GM18519 (cell line): Measurements from ENCODE around the gene RTP5.
"Not testable (repeated sequence)": the region's sequence is repeated elsewhere in the genome, so short reads cannot be mapped to it uniquely, and the experiment has no call there.

Experiments used
- ATAC-seq: cut with Tn5 transposase; IDR thresholded peaks from one replicate; pipeline ENCODE4 v1.9.1; 2021; ENCODE audit warnings: mild to moderate bottlenecking, moderate library complexity; ENCODE audit not compliant: unreplicated experiment, low FRiP score

The RTP5 gene

DNA sequence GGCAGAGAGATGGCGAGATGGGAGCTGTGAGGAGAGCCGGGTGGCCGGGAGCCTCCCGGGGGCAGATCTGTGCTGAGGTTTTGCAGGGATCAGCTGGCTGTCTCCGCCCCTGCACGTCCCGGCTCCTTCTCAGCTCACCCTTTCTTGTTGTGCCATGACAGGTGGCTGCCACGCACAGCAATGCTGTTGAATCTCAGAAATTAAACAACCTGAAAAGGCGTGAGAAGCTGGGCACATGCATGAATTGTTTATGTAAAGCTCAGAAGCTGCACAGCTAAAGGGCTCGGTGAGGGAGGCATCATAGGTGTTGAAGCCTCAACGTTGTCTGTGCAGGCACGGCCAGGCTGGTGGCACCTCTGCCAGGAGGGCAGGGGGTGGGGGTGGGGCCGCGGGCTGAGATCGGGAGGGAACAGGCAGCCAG, 858 bp upstream of the RTP5 start:
- no peak for ATAC-seq

DNA sequence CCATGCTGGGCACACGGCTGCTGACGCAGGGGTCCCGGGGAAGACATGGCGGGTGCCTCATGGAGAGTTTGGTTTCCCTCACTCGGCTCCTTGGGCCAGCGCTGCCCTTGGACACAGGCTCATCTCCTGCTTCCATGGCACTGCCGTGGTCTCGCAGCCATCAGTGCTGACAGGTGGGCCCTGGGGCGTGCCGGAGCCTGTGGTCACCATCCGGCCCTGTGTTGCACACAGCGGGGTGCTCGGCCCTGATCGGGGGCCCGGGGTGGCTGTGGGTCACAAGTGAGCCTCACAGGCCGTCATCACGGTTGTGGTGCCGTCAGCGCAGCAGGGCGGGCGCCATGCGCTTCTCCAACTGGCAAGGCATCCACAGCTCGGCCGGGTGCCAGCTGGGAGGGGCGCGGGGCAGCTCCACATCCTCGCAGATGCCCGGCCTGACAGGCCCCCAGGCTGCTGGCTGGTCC, 582 bp downstream of the RTP5 start:
- ATAC-seq: no peak

DNA sequence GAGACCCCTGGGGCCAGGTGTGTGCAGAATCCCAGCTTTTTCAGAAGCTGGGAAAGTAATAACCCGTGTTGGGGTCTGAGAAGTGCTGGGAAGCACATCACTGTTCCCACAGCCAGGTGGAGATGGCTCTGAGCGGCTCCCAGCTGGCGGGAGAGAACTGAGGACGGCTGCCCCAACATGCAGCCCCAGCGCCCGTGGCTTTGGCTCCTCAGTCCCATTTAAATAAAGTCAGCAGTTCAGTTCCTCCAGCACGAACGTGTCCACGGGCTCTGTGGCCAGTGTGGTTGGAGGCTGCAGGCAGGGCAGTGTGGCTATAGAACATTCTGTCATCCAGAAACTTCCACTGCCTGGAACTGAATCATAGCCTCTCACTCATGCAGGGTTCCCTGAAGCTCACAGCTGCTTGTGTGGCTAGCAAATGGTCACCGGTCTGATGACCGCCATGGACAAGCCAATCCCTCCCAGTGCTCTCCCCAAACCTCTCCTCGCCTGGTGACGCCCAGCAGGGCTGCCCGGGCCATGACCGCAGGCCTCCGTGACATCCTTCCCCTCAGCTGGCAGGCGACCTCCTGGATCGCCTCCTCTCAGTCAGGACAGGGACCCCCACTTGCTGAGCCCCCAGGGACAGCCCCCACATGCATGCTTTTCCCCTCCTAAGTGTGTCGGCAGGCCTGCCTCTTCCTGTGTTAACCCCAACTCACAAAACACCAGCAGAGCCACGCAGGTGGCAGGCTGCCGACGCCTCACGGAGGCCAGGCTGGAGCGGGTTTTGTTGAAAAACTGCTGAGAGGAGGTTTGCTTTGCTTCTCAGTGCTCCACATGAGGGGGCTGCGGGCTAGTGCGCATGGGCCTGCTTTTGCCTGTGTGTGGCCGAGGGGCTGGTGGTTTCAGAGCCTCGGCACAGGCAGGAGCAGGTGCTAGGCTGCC, 1.3 kb downstream of the RTP5 start:
- no peak for ATAC-seq

DNA sequence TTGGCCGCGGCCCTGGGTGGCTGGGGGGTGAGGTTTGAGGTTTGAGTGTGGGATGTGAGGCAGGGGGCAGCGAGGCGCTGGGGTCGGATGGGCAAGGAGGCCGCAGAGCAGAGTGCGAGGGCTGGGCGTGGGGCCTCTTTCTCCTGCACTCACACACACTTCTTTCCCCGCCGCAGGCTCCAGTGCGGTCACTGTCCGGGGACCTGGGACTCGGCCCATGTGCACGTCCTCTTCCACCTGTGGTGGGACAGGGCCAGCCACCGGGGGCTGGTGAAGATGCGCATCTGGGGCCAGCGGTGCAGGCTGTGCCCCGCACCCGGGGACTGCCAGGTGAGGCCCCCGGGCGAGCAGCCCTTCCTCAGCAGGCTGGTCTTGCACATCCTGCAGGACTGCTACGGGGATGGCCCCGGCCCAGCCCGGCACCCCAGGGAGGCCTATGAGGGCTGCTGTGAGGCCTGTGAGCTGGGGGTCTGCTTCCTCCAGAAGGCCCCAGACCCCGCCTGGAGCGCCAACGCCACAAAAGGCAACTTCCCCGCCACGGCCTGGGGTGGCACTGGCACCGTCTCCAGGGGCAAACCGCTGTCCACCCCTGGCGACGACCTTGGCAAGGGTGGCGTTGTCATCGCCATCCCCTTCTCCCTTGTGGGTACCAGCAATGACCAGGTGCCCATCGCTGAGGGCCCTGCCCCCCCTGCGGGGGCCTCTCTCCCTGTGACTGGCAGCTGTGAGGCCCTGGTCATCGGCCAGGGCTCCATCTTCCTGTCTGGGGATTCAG, 2.2 kb downstream of the RTP5 start:
- ATAC-seq: no peak

DNA sequence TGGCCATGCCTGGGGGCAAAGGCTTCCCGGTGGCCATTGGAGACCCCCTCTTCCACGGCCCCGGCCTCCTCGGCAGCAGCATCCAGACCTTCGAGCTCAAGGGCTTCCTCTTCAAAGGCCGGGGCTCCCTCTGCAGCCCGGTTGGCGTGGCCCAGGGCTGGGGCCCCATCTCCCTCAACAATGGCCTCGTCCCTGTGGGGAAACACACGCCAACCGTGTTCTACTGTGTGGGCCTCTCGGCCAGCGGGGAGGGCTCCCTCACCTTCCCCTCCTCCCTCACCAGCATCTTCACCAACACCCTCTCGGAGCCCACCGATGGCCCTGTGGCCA, 2.7 kb downstream of the RTP5 start:
- no peak for ATAC-seq

DNA sequence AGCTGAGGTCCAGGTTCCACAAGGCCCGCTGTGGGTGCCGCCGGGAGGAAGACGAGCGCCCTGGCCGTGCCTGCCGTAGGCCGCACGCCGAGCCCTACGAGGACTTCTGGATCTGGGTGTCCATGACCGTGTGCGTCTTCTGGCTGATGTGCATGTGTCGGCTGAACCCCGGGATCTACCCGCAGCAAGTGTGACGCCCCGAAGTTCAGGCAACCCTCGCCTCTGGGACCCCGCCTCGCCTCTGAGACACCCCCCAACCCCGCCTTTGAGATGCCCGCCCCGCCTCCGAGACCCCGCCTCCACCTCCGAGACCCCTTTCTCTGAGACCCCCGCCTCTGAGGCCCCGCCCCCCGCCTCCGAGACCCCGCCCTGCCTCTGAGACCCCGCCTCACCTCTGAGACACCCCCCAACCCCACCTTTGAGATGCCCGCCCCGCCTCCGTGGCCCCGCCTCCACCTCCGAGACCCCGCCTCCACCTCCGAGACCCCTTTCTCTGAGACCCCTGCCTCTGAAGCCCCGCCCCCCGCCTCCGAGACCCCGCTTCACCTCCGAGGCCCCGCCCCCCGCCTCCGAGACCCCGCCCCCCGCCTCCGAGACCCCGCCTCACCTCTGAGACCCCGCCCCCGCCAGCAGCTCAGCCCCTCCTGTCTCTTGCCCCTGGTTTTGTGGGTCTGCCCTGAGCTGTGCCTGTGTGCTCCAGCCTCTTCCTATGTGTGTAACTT, 3.7 kb downstream of the RTP5 start:
- ATAC-seq: no peak

DNA sequence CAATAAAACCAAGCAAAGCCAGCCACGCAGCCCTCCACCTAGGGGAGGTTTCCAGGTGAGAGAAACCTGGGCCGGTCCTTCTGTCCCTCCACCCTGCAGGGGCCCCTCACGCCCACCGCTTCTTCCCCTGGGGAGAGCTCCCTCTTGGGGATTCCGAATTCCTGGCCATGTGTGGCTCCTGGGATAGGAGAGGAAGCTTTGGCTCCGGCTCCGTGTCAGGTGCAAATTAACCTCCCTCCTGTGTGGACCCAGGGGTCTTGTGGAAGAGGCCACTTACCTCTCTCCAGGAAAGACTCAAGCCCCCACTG, 4.2 kb downstream of the RTP5 start:
- ATAC-seq: no peak

DNA sequence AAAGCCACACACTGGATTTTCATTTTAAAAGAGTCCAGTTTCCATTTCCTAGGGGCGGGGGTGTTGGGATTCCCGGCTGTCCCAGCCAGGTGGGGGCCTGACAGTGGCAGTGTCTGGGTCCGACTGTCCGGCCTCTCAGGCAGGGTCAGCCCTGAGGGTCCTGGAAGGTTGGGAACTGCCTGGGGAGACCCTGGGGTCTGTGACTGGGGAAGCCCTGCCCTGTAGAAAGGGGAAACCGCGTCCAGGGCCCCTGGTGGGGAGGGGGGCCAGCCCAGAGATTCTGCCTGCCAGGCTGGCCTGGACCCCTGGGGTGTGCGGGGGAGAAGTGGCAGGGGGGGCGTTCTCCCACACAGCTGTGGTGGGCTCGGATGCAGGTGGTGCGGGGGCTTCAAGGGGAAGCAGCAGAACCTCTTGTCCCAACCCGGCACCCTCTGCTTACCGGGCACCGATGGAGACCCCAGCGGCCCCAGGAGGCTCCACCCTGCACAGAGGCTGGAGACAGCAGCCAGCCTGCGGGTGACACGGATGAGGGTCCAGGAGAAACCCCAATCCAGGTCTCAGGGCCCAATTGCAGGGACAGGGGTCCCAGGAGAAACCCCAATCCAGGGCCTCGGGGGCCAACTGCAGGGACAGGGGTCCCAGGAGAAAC, 4.9 kb downstream of the RTP5 start:
- no peak for ATAC-seq

DNA sequence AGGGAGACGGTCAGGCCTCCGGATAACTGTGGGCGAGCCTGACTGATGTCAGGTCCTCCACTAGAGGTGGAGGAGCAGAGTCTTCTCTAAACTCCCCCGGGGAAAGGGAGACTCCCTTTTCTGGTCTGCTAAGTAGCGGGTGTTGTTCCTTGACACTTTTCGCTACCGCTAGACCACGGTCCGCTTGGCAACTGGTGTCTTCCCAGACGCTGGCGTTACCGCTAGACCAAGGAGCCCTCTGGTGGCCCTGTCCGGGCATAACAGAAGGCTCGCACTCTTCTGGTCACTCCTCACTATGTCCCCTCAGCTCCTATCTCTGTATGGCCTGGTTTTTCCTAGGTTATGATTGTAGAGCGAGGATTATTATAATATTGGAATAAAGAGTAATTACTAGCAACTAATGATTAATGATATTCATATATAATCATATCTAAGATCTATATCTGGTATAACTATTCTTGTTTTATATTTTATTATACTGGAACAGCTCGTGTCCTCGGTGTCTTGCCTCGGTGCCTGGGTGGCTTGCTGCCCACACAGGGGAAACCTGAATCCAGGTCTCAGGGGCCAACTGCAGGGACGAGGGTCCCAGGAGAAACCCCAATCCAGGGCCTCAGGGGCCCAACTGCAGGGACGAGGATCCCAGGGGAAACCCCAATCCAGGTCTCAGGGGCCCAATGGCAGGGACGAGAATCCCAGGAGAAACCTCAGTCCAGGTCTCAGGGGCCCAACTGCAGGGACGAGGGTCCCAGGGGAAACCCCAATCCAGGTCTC, 6.4 kb downstream of the RTP5 start:
- not testable (repeated sequence) for ATAC-seq

DNA sequence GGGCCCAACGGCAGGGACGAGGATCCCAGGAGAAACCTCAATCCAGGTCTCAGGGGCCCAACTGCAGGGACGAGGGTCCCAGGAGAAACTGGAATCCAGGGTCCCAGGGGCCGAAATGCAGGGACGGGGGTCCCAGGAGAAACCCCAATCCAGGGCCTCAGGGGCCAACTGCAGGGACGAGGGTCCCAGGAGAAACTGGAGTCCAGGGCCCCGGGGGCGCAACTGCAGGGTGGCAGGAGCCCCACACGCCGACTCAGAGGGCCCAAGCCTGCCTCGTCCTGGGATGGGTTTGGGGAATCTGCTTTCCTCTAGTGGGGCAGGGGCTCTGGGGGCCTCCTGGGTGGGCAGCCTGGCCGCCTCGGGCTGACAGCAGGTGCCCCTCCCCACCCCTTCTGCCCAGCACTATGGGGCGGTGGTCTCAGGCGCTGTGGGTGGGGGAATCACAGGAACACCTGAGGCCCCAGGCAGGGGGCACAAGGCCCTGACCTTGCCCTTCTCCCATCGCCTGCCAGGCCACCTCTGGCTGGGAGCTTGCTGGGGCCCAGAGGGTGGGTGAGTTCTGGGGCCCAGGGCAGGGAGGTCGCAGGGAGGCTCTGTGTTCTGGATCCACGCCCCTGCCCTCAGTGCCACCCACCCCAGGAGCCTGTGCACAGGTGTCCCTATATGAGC, 7.1 kb downstream of the RTP5 start:
- no peak for ATAC-seq

DNA sequence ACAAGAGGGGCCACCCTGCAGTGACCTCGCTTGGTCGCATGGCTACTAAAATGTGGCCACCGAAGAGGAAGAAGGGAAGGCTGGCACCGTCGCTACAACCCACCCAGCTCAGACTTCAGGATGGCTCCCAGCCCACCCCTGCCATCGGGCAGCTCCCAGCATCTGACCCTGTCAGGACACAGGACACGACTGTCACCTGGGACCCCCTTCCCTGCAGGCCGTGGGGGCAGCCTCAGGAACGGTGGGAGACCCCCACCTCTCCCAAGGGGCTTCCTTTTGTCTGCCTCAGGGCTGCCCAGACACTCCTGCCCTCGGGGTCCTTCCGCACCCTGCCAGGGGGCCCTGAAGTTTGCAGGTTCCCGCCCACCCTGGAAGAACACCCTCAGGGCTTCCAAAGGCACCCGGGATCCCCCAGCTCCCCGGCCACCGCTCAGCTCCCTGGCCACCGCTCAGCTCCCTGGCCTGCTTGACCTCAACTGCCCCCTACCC, 7.7 kb downstream of the RTP5 start:
- no peak for ATAC-seq

DNA sequence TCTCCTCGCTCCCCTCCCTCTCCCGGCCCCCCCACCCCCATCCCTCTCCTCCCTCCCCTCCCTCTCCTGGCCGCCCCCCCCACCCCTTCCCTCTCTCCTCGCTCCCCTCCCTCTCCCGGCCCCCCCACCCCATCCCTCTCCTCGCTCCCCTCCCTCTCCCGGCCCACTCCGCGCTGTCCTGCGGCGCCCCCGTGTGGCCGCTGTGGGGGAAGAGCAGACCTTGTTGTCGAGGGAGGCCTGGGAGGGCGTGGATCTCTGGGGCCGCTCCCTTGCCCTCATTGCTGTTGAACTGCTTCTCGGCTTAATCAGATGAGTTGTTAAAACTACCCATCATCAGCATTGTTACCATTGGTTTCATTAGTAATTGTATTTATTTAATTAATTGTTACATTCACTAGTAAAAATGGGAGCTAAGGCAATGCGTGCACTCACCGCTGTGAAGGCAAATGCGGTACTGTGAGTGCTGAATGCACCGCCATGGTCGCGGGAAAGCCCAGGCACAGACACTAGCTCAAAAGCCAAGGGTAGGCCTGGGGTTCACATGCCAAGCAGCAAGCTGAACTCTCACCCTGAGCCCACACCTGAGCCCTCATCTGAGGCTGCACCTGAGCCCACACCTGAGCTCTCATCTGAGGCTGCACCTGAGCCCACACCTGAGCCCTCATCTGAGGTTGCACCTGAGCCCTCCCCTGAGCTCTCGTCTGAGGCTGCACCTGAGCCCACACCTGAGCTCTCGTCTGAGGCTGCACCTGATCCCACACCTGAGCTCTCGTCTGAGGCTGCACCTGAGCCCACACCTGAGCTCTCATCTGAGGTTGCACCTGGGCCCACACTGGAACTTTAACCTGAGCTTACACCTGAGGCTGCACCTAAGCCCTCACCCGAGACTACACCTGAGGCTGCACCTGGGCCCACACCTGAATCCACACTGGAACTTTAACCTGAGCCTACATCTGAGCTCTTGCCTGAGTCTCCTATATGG, 8.8 kb downstream of the RTP5 start:
- no peak for ATAC-seq

DNA sequence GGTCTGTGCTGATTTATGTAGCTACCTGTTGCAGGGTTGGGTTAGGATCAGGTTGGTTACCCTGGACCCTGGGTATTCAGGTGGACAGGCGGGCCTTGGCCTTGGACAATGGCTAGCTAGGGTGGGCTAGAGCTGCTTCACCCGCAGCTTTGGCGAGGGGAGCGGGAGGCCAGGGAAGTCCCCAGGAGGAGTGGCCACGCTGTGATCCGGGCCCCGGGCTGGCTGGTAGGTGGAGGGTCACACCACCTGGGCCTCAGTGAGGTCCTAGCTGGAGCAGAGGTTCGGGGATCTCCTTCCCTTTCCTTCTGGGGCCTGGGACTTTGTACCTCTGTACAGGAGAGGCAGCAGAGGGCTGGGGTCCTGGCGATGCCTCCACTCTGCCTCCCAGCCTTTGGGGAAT, 9.8 kb downstream of the RTP5 start:
- no peak for ATAC-seq

DNA sequence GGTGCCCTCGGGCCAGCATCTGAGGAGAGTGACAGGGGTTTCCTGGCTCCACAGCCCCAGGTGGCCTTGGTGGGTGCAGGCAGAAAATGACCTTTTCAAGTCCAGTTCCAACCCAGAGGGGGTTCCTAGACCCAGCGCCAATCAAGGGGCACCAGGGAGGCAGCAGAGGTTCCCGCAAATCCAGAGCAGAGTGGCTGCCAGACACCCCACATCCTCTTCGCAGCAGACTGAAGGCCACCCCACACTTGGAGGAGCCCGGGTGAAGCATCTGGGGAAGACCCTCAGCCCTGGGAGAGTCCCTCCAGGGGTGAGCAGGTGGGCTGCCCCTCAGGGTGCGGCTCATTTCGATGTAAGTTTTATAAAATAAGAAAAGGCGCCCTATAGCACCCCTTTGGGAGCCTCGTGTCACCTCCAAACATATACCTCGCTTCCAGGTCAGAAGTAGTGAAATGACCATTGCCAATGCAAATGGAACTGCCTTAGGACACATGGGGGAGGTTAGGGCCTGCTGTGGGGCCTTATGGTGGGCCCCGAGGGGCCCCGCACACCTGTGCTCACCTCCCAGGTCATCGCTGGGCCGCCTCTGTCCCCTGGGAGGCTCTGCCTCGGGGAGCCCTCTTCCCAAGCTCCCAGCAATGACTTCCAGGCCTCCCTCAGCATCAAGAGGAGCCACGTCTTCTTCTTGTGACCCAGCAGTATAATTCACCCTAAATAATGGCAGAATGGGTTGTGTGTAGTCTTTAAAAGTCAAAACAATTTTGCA, 11.0 kb downstream of the RTP5 start:
- no peak for ATAC-seq

DNA sequence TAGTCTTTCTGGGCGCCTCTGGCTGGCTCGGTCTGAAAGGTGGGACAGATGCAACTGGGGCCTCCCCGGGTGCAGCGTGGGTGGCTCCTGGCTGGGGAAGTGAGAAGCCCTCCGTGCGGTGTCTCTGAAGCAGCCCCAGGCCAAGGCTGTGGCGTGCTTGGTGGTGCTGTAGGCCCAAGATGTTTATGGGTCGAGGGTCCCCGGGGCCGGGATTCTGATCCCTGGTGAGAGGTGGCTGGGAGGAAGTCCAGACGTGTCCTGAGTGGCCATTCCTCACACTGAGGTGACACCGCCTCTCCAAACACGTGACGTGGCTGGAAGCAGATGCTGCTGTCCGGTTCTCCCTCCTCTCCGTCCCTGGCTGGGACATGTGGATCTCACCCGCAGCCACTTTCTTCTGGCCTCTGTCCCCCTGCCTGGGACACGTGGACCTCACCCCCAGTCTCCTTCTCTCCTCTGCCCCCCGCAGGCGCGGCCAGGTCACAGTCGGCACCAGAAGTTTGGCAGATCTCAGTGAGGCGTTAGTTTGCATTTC, 12.6 kb downstream of the RTP5 start:
- ATAC-seq: peak; percentile 42

DNA sequence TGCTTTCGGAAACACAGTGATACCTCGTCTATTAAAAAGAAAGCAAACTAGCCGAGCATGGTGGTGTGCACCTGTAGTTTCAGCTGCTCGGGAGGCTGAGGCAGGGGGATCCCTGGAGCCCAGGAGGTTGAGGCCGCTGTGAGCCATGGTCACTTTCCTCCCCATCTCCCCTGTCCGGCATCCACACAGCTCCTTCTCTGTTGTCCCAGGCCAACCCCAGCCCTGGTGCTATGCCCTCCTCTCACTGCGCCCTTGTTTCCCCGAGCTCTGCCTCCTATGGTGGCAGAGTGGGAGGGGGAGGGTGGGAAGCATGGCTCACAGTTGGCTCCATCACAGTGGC, 15.4 kb downstream of the RTP5 start:
- ATAC-seq: no peak

DNA sequence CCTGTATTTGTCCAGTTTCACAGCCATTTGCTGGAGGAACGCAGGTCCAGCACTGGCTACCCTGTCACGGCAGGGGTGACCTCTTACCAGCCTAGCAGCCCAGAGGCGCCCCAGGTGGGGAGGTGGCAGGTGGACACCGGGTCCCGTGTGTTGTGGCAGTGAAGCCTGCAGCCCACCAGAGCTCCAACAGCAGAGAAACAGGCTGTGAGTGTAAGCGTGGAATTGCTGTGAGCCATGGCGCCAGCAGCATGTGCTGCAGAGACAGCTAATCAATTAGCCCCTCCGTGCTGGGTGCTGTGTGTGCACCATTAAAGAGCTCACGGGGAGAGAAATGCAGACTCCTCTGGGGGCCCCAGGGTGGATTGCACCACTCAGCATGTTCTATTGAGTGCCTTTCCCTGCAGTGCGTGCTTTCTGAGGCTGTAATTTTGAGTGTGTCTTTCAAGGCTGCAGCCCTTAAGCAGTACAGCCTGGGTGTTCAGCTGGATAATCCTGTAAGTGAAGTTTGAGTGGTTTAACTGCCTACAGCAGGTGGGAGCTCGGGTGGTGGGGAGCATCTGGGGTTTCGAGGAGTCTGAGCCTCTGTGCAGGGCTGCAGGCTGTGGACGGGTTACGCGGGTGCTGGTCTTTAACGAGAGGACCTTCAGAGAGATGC, 15.9 kb downstream of the RTP5 start:
- no peak for ATAC-seq
